Esophagus squamous epithelium (tissue), 4 donors: ENCODE results near the gene XPO1.

Source experiments
- CTCF ChIP-seq, 6 experiments: fragments of 450-650 bp in 4 of 6; fragments of 200-600 bp in 2 of 6; sonication (generic) in 2 of 6; IDR thresholded peaks; one replicate each; pipeline ENCODE4 v1.5.1; 2016 to 2019; ENCODE audit warnings: antibody characterized with exemption in 6 of 6, mild to moderate bottlenecking in 4 of 6, moderate library complexity in 4 of 6
- POLR2A ChIP-seq, 4 donors: fragments of 450-650 bp; IDR thresholded peaks; one replicate each; pipeline ENCODE4 v1.6.1; 2017; ENCODE audit warnings: antibody characterized with exemption in 4 of 4, mild to moderate bottlenecking in 4 of 4, moderate library complexity in 3 of 4

GRCh38 chr2:61443342-61444041 is 94.7 kb downstream of the XPO1 start:
- no peak for TF ChIP-seq CTCF (IDR thresholded peaks at IDR 0.05)
- TF ChIP-seq POLR2A (IDR thresholded peaks at IDR 0.05) = no peak
